Stomach (tissue), 9 donors: ENCODE measurements around the gene SCN2A. TPM values are rescaled to one million over a fixed set of nuclear protein-coding genes. Genes with fewer than 3 reads are reported as not detected.
"Not testable (repeated sequence)": the region's sequence is repeated elsewhere in the genome, so short reads cannot be mapped to it uniquely, and the experiment has no call there.

Source experiments
- DNase-seq, 2 donors: peaks; one replicate each; pipeline versions ENCODE4 v3.0.0 to v3.0.0-alpha.2; 2013 to 2019
- H3K27ac ChIP-seq, 5 donors: fragments of 200-600 bp in 4 of 5; sonication (generic) in 4 of 5; one replicate each; pipeline ENCODE4 v1.5.1; 2013 to 2019; ENCODE audit warnings: mild to moderate bottlenecking in 1 of 5, moderate library complexity in 1 of 5
- H3K27me3 ChIP-seq, 3 donors: fragments of 200-600 bp; sonication (generic); one replicate each; pipeline ENCODE4 v1.5.1; 2017 to 2019; ENCODE audit warnings: mixed run types in 1 of 3
- H3K36me3 ChIP-seq, 4 donors: fragments of 200-600 bp; sonication (generic); 1 replicate in 3 of 4; 2 replicates in 1 of 4; pipeline ENCODE4 v1.5.1; 2016 to 2019
- H3K4me1 ChIP-seq, 4 donors: fragments of 200-600 bp; sonication (generic); one replicate each; pipeline ENCODE4 v1.5.1; 2016 to 2019
- H3K4me3 ChIP-seq, 4 donors: fragments of 200-600 bp; sonication (generic) in 3 of 4; one replicate each; pipeline ENCODE4 v1.5.1; 2016 to 2019; ENCODE audit warnings: mild to moderate bottlenecking in 1 of 4
- H3K9me3 ChIP-seq, 4 donors: fragments of 200-600 bp; sonication (generic); one replicate each; pipeline ENCODE4 v1.5.1; 2016 to 2019
- EP300 ChIP-seq: sonication (generic); formaldehyde crosslinking; IDR thresholded peaks from one replicate; pipeline ENCODE4 v1.6.1; 2017; ENCODE audit warnings: antibody characterized with exemption
- POLR2A ChIP-seq, 4 donors: fragments of 450-650 bp; IDR thresholded peaks; one replicate each; pipeline ENCODE4 v1.6.1; 2016; ENCODE audit warnings: antibody characterized with exemption in 4 of 4, control low read depth in 2 of 4, mild to moderate bottlenecking in 1 of 4, moderate library complexity in 1 of 4
- POLR2AphosphoS5 ChIP-seq, 3 donors: sonication (generic); formaldehyde crosslinking; IDR thresholded peaks; one replicate each; pipeline ENCODE4 v1.6.1; 2016; ENCODE audit warnings: antibody characterized with exemption in 3 of 3
- WGBS, 5 donors: extraction: QIAGEN DNeasy Blood & Tissue Kit in 3 of 5; methylation state at CpG; one replicate each; pipeline versions ENCODE4 v1.1.5 to v1.1.7; 2013 to 2018; 5-methylcytosine and 5-hydroxymethylcytosine counted together
- intact Hi-C: fragments of 100-400 bp; cut with DNase I; formaldehyde crosslinking; loops from one replicate; pipeline ENCODE4 v1.15.1; 2023; ENCODE audit warnings: low total_unique reads
- polyA plus RNA-seq, 3 donors: library from polyadenylated mRNA; stranded (reverse); fragments of 200-250 nt; gene quantifications; one replicate each; pipeline ENCODE4 v1.2.3, GENCODE V29; 2013
- total RNA-seq, 5 donors: library from RNA; depleted of rRNA; stranded (reverse); fragments of >200 nt; gene quantifications; one replicate each; pipeline versions ENCODE4 v1.1.0 to v1.2.3, GENCODE V29; 2014 to 2016
- TF ChIP-seq, protein P1 (sequence below), 7 experiments: fragments of 450-650 bp in 4 of 7; fragments of 200-600 bp in 3 of 7; sonication (generic) in 3 of 7; IDR thresholded peaks; one replicate each; pipeline ENCODE4 v1.5.1; 2016 to 2019; ENCODE audit warnings: antibody characterized with exemption in 7 of 7, control low read depth in 2 of 7, mild to moderate bottlenecking in 1 of 7
- donor health status: healthy with polysubstance abuse.
- donor health status: Bipolar disorder and iron deficiency.
- donor health status: healthy.

The SCN2A gene
- total and polyA plus RNA-seq, 8 donors: 0.06 to 4.1 (median 1.0) TPM; not detected in 2

- Histone ChIP-seq H3K4me1 (peaks cover 0 to 4% (median 0%) of the 10 kb centered on the region in 4 donors), H3K4me3 (no peak overlapping the region), H3K36me3 (no peaks in the 10 kb centered on the region), H3K27me3 (no peaks in the 10 kb centered on the region), H3K27ac (no peak overlapping the region), H3K9me3 (no peaks in the 10 kb centered on the region)
- 16 to 47% (median 32%) methylated on average over 4 of the region's 4 CpGs for WGBS, 5 donors
- intact Hi-C loops: no loop called here
- no peak for TF ChIP-seq POLR2AphosphoS5 (IDR thresholded peaks at IDR 0.05)
- TF ChIP-seq POLR2A (IDR thresholded peaks at IDR 0.05): no peak
- TF ChIP-seq, protein P1, sequence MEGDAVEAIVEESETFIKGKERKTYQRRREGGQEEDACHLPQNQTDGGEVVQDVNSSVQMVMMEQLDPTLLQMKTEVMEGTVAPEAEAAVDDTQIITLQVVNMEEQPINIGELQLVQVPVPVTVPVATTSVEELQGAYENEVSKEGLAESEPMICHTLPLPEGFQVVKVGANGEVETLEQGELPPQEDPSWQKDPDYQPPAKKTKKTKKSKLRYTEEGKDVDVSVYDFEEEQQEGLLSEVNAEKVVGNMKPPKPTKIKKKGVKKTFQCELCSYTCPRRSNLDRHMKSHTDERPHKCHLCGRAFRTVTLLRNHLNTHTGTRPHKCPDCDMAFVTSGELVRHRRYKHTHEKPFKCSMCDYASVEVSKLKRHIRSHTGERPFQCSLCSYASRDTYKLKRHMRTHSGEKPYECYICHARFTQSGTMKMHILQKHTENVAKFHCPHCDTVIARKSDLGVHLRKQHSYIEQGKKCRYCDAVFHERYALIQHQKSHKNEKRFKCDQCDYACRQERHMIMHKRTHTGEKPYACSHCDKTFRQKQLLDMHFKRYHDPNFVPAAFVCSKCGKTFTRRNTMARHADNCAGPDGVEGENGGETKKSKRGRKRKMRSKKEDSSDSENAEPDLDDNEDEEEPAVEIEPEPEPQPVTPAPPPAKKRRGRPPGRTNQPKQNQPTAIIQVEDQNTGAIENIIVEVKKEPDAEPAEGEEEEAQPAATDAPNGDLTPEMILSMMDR (IDR thresholded peaks at IDR 0.05): no peak
- TF ChIP-seq EP300: no peak
- no peak for DNase-seq
Measured at GRCh38 chr2:165251366-165251765, 12.2 kb downstream of the SCN2A start.

GRCh38 chr2:165253178-165253577 lies 14.0 kb downstream of the SCN2A start:
- no peak for TF ChIP-seq POLR2A (IDR thresholded peaks at IDR 0.05)
- TF ChIP-seq EP300: no peak
- TF ChIP-seq POLR2AphosphoS5 (IDR thresholded peaks at IDR 0.05): no peak
- TF ChIP-seq, protein P1 (IDR thresholded peaks at IDR 0.05): no peak
- no peak for DNase-seq
- Histone ChIP-seq H3K9me3 (no peaks in the 10 kb centered on the region), H3K27ac (no peak overlapping the region), H3K4me3 (no peak overlapping the region), H3K36me3 (no peaks in the 10 kb centered on the region), H3K27me3 (no peaks in the 10 kb centered on the region), H3K4me1 (peaks cover 0 to 4% (median 0%) of the 10 kb centered on the region in 4 donors)
- intact Hi-C loops: no loop called here

DNA sequence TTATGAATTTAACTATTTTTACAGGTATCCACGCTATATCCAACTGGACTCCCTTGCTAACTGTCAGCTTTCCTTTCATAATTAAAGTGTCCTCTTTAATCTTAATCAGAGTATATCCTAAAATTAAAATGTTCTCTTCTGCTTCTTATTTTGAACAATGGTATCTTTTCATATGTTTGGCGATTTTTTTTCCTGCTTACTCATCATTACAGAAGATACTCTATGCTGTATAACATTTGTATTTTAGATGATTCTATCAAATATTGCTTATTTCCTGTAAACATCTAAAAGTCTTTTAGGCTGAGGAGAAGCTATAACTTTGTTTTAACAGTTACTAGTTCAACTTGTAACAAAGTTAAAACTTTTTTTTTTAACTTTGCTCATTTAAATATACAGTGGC lies 17.4 kb downstream of the SCN2A start:
- intact Hi-C loops: no loop called here
- H3K4me3 ChIP-seq: no peak overlapping the region
- no peaks in the 10 kb centered on the region for H3K36me3 ChIP-seq
- WGBS, 5 donors: 91 to 99% (median 94%) methylated on average over 2 of the region's 2 CpGs
- DNase-seq: no peak
- no peaks in the 10 kb centered on the region for H3K27me3 ChIP-seq
- no peaks in the 10 kb centered on the region for H3K4me1 ChIP-seq
- H3K27ac ChIP-seq: no peak overlapping the region
- no peaks in the 10 kb centered on the region for H3K9me3 ChIP-seq
- TF ChIP-seq POLR2AphosphoS5 (IDR thresholded peaks at IDR 0.05): no peak
- TF ChIP-seq, protein P1 (IDR thresholded peaks at IDR 0.05): no peak
- no peak for TF ChIP-seq POLR2A (IDR thresholded peaks at IDR 0.05)
- no peak for TF ChIP-seq EP300

GRCh38 chr2:165260347-165260746 lies 21.1 kb downstream of the SCN2A start:
- H3K9me3 ChIP-seq, H3K27ac ChIP-seq, H3K4me1 ChIP-seq, H3K27me3 ChIP-seq, H3K36me3 ChIP-seq, intact Hi-C loops, DNase-seq, H3K4me3 ChIP-seq: not testable (repeated sequence)
- WGBS, 5 donors: 83 to 91% (median 90%) methylated on average over 2 of the region's 2 CpGs

DNA sequence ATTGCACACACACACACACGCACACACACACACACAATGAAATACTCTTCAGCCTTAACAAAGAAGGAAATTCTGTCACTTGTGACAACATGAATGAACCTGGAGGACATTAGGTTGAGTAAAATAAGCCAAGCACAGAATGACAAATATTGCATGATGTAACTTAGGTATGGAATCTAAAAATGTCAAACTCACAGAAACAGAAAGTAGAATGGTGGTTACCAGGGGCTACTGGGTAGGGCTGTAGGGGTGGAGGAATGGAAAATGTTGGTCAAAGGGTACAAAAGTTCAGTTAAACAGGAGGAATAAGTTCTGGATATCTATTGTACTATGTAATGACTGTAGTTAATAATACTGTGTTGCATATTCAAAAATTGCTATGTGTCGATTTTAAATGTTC lies 29.5 kb downstream of the SCN2A start:
- intact Hi-C loops: no loop called here
- peak in 1 of 2 donors; percentile 26 for DNase-seq
- Histone ChIP-seq H3K9me3 (no peaks in the 10 kb centered on the region), H3K4me3 (no peak overlapping the region), H3K4me1 (no peaks in the 10 kb centered on the region), H3K36me3 (no peaks in the 10 kb centered on the region), H3K27ac (no peak overlapping the region), H3K27me3 (no peaks in the 10 kb centered on the region)
- TF ChIP-seq, protein P1 (IDR thresholded peaks at IDR 0.05): no peak
- TF ChIP-seq EP300 (no peak), POLR2AphosphoS5 (IDR thresholded peaks at IDR 0.05) (no peak), POLR2A (IDR thresholded peaks at IDR 0.05) (no peak)
- WGBS, 5 donors: 63 to 78% (median 66%) methylated on average over 2 of the region's 2 CpGs
